Ovary (tissue), 9 donors: ENCODE measurements around the gene ANKRD33B. TPM values are rescaled to one million over a fixed set of nuclear protein-coding genes. Genes with fewer than 3 reads are reported as not detected.

Experiments
- DNase-seq, 5 donors: peaks; one replicate each; pipeline ENCODE4 v3.0.0-alpha.2; 2019 to 2020
- H3K27ac ChIP-seq, 2 donors: fragments of 200-600 bp; one replicate each; pipeline versions ENCODE4 v1.5.1 to v1.8.0; 2019 to 2022
- H3K27me3 ChIP-seq: fragments of 200-600 bp; one replicate; pipeline ENCODE4 v1.8.0; 2022
- H3K36me3 ChIP-seq: fragments of 200-600 bp; sonication (generic); one replicate; pipeline ENCODE4 v1.5.1; 2019
- H3K4me1 ChIP-seq: one replicate; pipeline ENCODE4 v1.8.1; 2013; ENCODE audit warnings: mild to moderate bottlenecking, moderate library complexity; ENCODE audit not compliant: insufficient read depth
- H3K4me3 ChIP-seq: fragments of 200-600 bp; sonication (generic); one replicate; pipeline ENCODE4 v1.5.1; 2017
- H3K9me3 ChIP-seq, 2 donors: fragments of 200-600 bp in 1 of 2; sonication (generic) in 1 of 2; one replicate each; pipeline versions ENCODE4 v1.5.1 to v1.8.1; 2013 to 2019; ENCODE audit warnings: mild to moderate bottlenecking in 1 of 2, moderate library complexity in 1 of 2
- EP300 ChIP-seq: sonication (generic); formaldehyde crosslinking; IDR thresholded peaks from one replicate; pipeline ENCODE4 v1.6.1; 2017; ENCODE audit warnings: antibody characterized with exemption
- POLR2A ChIP-seq: fragments of 450-650 bp; IDR thresholded peaks from one replicate; pipeline ENCODE4 v1.6.1; 2017; ENCODE audit warnings: antibody characterized with exemption, mild to moderate bottlenecking, moderate library complexity
- WGBS, 3 donors: extraction: QIAGEN DNeasy Blood & Tissue Kit in 1 of 3; methylation state at CpG; one replicate each; pipeline versions ENCODE4 v1.1.5 to v1.1.7; 2013 to 2017; 5-methylcytosine and 5-hydroxymethylcytosine counted together
- intact Hi-C, 4 donors: fragments of 100-400 bp; cut with DNase I; formaldehyde crosslinking; loops; one replicate each; pipeline versions ENCODE4 v1.11.0 to v1.15.1; 2022 to 2023
- polyA plus RNA-seq, 2 donors: library from polyadenylated mRNA; stranded (reverse); fragments of 200-250 nt in 1 of 2; fragments of 350-450 nt in 1 of 2; fragmentation: Illumina TruSeq in 1 of 2; extraction: RNeasy Lipid Tissue Mini Kit (QIAGEN cat#74804) in 1 of 2; gene quantifications; one replicate each; pipeline ENCODE4 v1.2.3, GENCODE V29; 2013 to 2014
- total RNA-seq, 7 donors: library from RNA; depleted of rRNA in 2 of 7; stranded (reverse); fragments of >200 nt in 2 of 7; fragmentation: NEBNext Ultra II Directional in 3 of 7; extraction: Animal tissue kit (Norgen Biotek cat#: 25700) in 3 of 7; gene quantifications; one replicate each; pipeline versions ENCODE4 v1.1.0 to v1.2.4, GENCODE V29; 2016 to 2023
- TF ChIP-seq, protein P1 (sequence below), 3 donors: fragments of 450-650 bp in 2 of 3; fragments of 200-600 bp in 1 of 3; IDR thresholded peaks; one replicate each; pipeline versions ENCODE4 v1.5.1 to v1.8.0; 2016 to 2022; ENCODE audit warnings: antibody characterized with exemption in 3 of 3, mild to moderate bottlenecking in 1 of 3
- donor health status: DM: no; HTN: no; CAD: no; lungs with moderate emphysema.
- donor health status: DM: no; HTN: no; CAD: no.
- donor health status: Bipolar disorder and iron deficiency.
- donor health status: DM: yes; HTN: yes; CAD: no.
- donor health status: DM: no; HTN: no; CAD: no.
- donor health status: DM: yes; HTN: yes; CAD: no.

The ANKRD33B gene
- total and polyA plus RNA-seq, 9 donors = 0.65 to 13.3 (median 1.9) TPM

DNA sequence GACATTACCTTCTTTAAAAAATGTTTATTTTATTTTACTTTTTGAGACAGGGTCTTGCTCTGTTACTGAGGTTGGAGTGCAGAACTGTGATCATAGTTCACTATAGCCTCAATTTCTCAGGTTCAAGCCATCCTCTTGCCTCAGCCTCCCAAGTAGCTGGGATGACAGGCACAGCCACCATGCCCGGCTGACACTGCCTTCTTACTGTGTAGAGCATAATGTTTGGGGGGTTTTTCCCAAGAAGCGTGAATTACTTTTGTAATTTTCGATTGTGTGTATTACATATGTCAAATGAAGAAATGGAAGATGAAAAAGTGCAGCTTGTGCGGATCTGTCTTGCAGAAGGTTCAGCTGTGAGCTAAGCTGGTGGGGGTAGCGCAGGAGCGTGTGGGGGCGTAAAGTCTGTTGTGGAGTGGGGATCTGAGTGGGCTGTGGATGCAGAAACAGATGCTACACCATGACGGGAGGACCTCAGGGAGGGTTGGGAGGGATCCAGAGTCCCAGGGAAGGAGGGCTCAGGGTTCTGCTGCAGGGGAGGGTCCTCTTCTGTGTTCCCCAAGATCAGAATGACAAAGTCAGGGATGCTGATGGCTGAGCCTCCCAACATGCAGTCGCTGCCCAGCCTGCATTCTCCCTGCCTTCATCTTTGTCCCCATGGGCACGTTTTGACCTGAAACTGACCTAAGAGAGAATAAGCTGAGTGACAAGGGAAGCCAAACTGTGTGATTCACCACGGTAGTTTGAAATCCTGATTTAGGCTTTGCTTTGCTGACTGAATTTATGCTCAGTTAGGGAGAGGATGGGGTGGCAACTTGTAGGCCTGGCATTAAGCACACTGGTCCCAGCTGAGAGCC is 6.8 kb upstream of the ANKRD33B start:
- WGBS, 3 donors = 38 to 47% (median 41%) methylated on average over 11 of the region's 11 CpGs
- no peak for DNase-seq
- TF ChIP-seq, protein P1, sequence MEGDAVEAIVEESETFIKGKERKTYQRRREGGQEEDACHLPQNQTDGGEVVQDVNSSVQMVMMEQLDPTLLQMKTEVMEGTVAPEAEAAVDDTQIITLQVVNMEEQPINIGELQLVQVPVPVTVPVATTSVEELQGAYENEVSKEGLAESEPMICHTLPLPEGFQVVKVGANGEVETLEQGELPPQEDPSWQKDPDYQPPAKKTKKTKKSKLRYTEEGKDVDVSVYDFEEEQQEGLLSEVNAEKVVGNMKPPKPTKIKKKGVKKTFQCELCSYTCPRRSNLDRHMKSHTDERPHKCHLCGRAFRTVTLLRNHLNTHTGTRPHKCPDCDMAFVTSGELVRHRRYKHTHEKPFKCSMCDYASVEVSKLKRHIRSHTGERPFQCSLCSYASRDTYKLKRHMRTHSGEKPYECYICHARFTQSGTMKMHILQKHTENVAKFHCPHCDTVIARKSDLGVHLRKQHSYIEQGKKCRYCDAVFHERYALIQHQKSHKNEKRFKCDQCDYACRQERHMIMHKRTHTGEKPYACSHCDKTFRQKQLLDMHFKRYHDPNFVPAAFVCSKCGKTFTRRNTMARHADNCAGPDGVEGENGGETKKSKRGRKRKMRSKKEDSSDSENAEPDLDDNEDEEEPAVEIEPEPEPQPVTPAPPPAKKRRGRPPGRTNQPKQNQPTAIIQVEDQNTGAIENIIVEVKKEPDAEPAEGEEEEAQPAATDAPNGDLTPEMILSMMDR (IDR thresholded peaks at IDR 0.05) = no peak
- TF ChIP-seq EP300 (no peak), POLR2A (no peak)
- intact Hi-C loops = no loop called here
- Histone ChIP-seq H3K4me3 (no peak overlapping the region), H3K36me3 (no peaks in the 10 kb centered on the region), H3K4me1 (no peaks in the 10 kb centered on the region), H3K27me3 (no peaks in the 10 kb centered on the region), H3K27ac (no peak overlapping the region), H3K9me3 (no peaks in the 10 kb centered on the region)

DNA sequence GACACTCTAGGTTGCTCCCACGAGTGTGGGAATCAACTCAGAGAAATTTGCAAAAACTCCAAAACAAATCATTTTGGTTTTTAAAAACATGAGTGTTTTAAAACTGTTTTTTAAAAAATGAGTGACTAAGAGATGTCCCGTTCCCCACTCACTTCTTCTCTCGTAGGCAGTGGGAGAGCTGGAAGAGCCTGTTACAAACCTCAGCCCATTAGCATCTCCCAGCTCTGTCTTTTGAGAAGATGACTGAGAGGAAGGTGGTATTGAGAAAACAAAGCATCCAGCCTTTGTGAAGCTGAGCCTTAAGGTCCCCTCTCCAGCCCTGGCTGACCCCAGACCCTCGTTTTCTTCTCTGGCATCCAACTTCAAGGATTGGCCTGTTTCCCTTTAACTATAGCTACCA is 4.7 kb upstream of the ANKRD33B start:
- DNase-seq = no peak
- no peak overlapping the region for H3K27ac ChIP-seq
- WGBS, 3 donors = 62 to 69% (median 66%) methylated on average over 4 of the region's 4 CpGs
- peaks cover 3% of the 10 kb centered on the region for H3K4me1 ChIP-seq
- no peaks in the 10 kb centered on the region for H3K9me3 ChIP-seq
- H3K27me3 ChIP-seq = no peaks in the 10 kb centered on the region
- no peak overlapping the region for H3K4me3 ChIP-seq
- H3K36me3 ChIP-seq = no peaks in the 10 kb centered on the region
- intact Hi-C loops = no loop called here
- TF ChIP-seq, protein P1 (IDR thresholded peaks at IDR 0.05) = no peak
- TF ChIP-seq POLR2A = no peak
- TF ChIP-seq EP300 = no peak

DNA sequence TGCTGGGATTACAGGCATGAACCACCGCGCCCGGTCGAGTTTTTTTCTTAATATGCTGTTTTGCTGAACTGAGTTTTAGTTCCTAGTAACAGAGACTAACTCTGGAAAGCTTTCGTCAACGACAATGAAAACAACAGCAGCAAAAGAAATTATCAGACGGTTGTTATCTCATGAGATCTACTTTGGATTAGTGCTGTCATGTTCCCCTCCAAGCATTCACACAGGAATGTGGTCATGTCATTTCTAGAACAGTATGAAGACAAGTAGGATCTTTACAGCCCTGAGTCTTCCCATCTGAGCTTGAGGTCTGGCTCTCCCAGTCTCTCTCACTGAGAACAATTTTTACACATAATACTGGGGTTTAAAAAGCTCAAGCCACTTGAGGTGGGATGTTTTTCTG is 4.0 kb upstream of the ANKRD33B start:
- Histone ChIP-seq H3K4me1 (peaks cover 3% of the 10 kb centered on the region), H3K9me3 (no peaks in the 10 kb centered on the region), H3K4me3 (no peak overlapping the region), H3K27me3 (no peaks in the 10 kb centered on the region), H3K36me3 (no peaks in the 10 kb centered on the region), H3K27ac (no peak overlapping the region)
- 65 to 74% (median 74%) methylated on average over 7 of the region's 7 CpGs for WGBS, 3 donors
- TF ChIP-seq EP300 = no peak
- TF ChIP-seq, protein P1 (IDR thresholded peaks at IDR 0.05) = no peak
- no peak for TF ChIP-seq POLR2A
- no peak for DNase-seq
- intact Hi-C loops = no loop called here

DNA sequence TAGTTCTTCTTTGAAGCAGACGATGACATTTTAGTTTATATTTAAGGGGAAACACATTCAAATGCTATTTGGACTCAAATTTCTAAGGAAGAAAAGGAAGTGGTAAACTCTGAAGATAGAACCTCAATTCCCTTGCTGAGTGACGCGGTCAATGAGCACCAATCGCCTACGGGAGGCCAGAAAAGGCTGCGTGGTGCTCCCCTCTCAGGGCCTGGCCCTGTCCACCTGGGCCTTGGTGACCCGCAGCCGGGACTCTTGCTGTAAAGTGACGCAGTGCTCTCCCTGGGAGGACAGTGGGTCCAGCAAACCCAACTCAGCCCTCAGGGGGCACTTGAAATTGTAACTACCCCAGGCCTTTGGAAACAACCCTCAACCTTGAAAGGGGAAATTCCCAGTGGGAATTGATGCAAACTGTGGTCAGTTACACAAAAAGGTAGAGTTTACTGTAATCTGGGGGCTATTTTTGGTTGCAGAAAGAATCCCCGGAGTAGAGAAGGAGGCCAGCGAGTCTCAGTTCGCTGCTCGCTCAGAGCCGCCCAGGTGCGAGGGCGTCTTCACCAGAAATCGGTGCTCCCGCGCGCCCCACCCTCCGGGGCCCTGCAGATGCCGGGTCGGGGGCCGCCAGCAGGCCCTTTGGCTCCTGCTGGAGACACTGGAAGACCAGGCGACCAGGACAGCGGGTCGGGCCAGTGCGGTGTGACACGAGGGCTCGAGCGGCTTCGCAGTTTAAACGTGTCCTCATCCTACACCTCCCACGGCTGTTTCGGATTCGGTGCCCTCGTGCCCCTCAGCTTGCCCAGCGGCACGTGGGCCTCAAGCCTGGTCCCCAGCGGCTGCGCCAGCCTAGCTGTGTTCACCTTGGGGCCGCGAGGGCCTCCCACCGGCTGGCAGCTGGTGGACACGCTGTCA is 1.4 kb upstream of the ANKRD33B start:
- H3K9me3 ChIP-seq = no peaks in the 10 kb centered on the region
- intact Hi-C loops = no loop called here
- H3K4me1 ChIP-seq = peaks cover 6% of the 10 kb centered on the region
- no peak overlapping the region for H3K4me3 ChIP-seq
- no peaks in the 10 kb centered on the region for H3K36me3 ChIP-seq
- TF ChIP-seq POLR2A (no peak), EP300 (no peak)
- TF ChIP-seq, protein P1 (IDR thresholded peaks at IDR 0.05) = no peak
- H3K27me3 ChIP-seq = no peaks in the 10 kb centered on the region
- H3K27ac ChIP-seq = no peak overlapping the region
- WGBS, 3 donors = 41 to 52% (median 44%) methylated on average over 34 to 45 of the region's 45 CpGs
- no peak for DNase-seq
